Measurements from ENCODE around the gene CCDC188. TPM values are rescaled to one million over a fixed set of nuclear protein-coding genes. Genes with fewer than 3 reads are reported as not detected.

Gene CCDC188
- total RNA-seq, 2 donors from 2014 or later = 0.36 TPM; not detected in 1

GRCh38 chr22:20180245-20180630, 29.4 kb upstream of the CCDC188 start:
- H3K4me3 Mint-ChIP-seq = no peak overlapping the region
- no peaks in the 10 kb centered on the region for H3K36me3 Mint-ChIP-seq
- ATAC-seq (no peak), DNase-seq (ENCODE audit: low spot score) (no peak)
- no peaks in the 10 kb centered on the region for H3K27me3 Mint-ChIP-seq
- H3K9me3 Mint-ChIP-seq = no peaks in the 10 kb centered on the region
- H3K4me1 Mint-ChIP-seq (ENCODE audit: low read depth in 2 of 2) = no peaks in the 10 kb centered on the region
- no peak overlapping the region for H3K27ac Mint-ChIP-seq

DNA sequence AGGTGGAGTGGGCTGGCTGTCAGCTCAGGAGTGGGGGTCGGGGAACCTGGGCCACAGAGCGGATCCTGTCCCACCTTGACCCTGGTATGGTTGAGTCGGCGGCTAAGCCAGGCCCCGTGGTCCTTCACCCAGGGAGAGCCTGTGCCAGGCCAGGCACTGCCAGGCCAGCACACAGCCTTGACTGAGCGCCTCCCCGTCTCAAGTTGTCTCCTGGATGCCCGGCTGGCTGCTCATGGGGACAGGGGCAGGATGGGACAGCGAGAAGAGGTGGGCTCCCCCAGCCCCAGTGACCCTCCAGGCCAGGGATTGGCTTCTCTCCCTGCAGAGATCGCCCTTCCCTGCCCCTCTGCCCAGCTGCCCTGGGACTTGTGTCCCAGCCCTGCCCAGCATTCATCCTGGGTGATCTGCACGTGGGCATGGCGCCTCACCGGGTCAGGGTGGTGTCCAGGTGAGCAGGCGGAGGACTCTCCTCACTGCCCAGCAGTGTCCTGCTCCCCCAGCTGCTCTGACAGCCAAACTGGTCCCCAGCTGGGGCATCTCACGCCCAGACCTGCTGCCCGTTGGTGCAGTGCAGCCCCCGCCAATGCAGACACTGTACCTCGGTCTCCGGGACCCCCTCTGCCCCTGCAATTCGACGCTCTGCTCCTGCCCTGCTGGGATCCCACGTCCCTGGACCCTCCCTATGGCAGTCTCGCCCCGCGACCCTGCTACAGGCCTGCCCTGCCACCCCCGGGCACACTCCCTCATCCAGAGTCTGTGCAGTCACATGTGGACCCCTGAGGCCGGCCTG, 28.8 kb upstream of the CCDC188 start:
- H3K4me3 Mint-ChIP-seq = no peak overlapping the region
- H3K36me3 Mint-ChIP-seq = no peaks in the 10 kb centered on the region
- H3K27ac Mint-ChIP-seq = no peak overlapping the region
- DNase-seq (ENCODE audit: low spot score) (no peak), ATAC-seq (no peak)
- no peaks in the 10 kb centered on the region for H3K4me1 Mint-ChIP-seq (ENCODE audit: low read depth in 2 of 2)
- H3K27me3 Mint-ChIP-seq = no peaks in the 10 kb centered on the region
- no peaks in the 10 kb centered on the region for H3K9me3 Mint-ChIP-seq

GRCh38 chr22:20178915-20179227, 28.0 kb upstream of the CCDC188 start:
- no peaks in the 10 kb centered on the region for H3K27me3 Mint-ChIP-seq
- H3K4me1 Mint-ChIP-seq (ENCODE audit: low read depth in 2 of 2) = no peaks in the 10 kb centered on the region
- ATAC-seq = no peak

DNA sequence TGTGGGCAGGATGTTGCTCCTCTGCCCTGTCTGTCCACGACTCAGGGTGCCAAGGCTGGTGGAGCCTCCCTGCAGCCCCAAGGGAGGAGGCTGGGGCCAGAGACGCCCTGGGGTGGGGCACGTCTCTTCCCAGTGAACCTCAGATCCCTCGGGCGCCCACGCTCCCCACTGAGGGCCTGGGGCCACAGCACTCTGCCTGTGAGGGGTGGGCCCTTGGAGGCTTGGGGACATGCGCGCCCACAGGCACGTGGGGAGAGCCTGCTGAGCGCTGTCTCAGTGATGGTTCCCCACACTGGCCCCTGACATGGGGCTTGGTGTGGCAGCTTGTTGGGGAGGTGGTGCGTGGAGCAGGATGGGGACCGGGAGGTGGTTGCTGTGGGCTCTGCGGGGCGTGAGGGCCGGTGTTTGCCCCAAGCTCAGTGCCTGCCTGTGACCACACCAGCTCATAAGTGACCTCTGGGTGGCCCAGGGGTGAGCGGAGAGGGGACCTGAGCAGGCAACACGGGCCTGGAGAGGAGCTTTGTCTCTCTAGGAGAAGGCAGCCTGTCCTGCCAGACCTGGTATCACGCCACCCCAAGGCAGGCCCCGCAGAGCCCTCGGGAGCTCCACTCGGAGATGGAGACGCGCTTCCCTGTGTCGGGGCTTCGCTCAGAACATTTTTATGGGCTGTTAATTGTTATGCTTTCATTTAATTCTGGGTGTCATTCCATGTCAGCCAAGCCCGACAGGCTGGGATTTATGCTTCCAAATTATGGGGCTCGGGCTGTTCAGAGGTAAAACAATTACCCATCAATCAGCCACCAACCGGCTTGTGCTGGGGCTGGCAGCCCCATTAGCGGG, 27.4 kb upstream of the CCDC188 start:
- no peak for ATAC-seq
- H3K4me3 Mint-ChIP-seq = no peak overlapping the region
- H3K27me3 Mint-ChIP-seq = no peaks in the 10 kb centered on the region
- DNase-seq (ENCODE audit: low spot score) = no peak
- H3K27ac Mint-ChIP-seq = no peak overlapping the region
- H3K4me1 Mint-ChIP-seq (ENCODE audit: low read depth in 2 of 2) = no peaks in the 10 kb centered on the region
- no peaks in the 10 kb centered on the region for H3K9me3 Mint-ChIP-seq
- no peaks in the 10 kb centered on the region for H3K36me3 Mint-ChIP-seq

More at GRCh38 chr22:20178915-20179227, 28.0 kb upstream of the CCDC188 start:
- Mint-ChIP-seq H3K9me3 (no peaks in the 10 kb centered on the region), H3K27ac (no peak overlapping the region), H3K36me3 (no peaks in the 10 kb centered on the region), H3K4me3 (no peak overlapping the region)
- DNase-seq (ENCODE audit: low spot score) = no peak

- Mint-ChIP-seq H3K9me3 (no peaks in the 10 kb centered on the region), H3K27me3 (no peaks in the 10 kb centered on the region), H3K27ac (peak overlapping the region in 1 of 2 donors; percentile 41), H3K4me3 (no peak overlapping the region), H3K36me3 (no peaks in the 10 kb centered on the region), H3K4me1 (ENCODE audit: low read depth in 2 of 2) (no peaks in the 10 kb centered on the region)
- no peak for ATAC-seq
- DNase-seq (ENCODE audit: low spot score) = no peak
These were observed 26.5 kb upstream of the CCDC188 start for GRCh38 chr22:20177217-20177911.

- Mint-ChIP-seq H3K9me3 (no peaks in the 10 kb centered on the region), H3K4me3 (no peak overlapping the region), H3K4me1 (ENCODE audit: low read depth in 2 of 2) (no peaks in the 10 kb centered on the region), H3K27me3 (no peaks in the 10 kb centered on the region), H3K27ac (no peak overlapping the region), H3K36me3 (no peaks in the 10 kb centered on the region)
- no peak for DNase-seq (ENCODE audit: low spot score)
- no peak for ATAC-seq
These were observed 25.7 kb upstream of the CCDC188 start for GRCh38 chr22:20176421-20177085.

DNA sequence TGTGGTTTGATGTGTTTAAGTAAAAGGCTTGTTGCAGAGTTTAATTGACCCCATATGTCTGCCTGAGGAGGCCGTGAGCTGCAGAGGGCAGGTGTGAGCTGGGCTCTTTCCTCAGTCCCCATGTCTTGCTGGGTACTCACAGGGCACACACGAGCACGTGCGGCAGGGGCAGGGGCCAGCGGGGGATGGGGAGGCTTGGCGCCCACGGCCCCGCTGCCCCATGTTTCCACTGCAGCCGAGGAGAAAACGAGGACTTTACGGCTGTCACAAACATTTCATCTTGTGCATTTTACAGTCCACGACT, 24.7 kb upstream of the CCDC188 start:
- H3K4me1 Mint-ChIP-seq (ENCODE audit: low read depth in 2 of 2) = no peaks in the 10 kb centered on the region
- DNase-seq (ENCODE audit: low spot score) (no peak), ATAC-seq (no peak)
- no peaks in the 10 kb centered on the region for H3K9me3 Mint-ChIP-seq
- H3K27ac Mint-ChIP-seq = no peak overlapping the region
- no peaks in the 10 kb centered on the region for H3K36me3 Mint-ChIP-seq
- H3K27me3 Mint-ChIP-seq = no peaks in the 10 kb centered on the region
- H3K4me3 Mint-ChIP-seq = no peak overlapping the region

DNA sequence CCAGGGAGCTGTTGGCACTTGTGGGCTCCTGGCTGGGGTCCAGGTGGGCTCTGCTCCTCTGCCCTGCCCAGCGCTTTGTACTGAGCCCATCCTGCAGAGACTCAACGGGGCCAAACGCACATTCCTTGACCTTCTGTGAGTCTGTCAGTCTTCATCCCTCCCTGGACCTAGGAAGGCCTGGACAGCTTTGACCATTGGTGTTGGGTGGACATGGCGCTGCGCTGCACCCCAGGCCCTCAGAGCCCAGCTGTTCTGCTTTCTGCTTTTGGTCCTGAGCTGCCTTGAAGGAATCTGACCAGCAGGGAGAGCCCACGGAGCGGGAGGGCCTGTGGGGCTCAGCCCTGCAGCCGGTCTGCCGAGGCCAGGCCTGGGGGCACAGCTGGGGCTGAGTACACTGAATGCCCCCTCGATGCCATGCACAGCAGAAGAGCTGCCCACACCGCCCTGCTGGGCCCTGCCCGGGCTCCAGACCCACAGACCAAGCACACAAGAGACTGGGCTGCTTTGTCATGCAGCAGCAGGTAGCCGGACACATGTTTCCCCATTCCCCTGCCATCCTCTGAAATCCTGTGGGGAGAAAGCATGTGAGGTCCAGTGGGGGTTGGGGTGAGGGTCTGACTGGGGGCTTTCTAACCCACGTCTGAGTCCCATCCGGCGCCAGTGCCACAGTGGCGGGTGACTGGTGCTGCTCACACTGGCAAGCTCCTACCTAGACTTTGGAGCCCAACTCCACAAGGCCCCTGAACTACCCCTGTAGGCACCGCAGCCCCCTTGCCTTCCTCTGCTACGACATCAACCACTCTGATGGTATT, 24.1 kb upstream of the CCDC188 start:
- ATAC-seq = no peak
- H3K4me3 Mint-ChIP-seq = no peak overlapping the region

DNA sequence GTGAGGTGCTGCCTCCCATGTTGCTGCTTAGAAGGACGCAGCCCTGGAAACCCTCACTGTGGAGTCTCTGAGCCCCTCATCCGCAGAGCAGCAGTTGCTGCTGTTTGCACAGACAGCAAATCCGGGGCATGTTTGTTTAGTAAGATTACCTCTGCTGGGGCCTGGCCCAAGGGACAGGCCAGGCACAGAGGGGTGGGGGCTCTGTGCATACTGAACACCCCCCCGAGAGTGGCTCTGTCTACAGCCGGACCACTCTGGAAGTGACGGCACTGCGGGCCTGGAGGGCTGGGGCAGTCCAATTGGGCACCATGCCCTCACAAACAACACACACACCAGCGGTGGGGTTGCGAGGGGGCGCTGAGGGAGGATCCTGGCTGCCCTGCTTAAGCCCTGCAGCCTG, 22.9 kb upstream of the CCDC188 start:
- Mint-ChIP-seq H3K27ac (no peak overlapping the region), H3K4me3 (no peak overlapping the region), H3K4me1 (ENCODE audit: low read depth in 2 of 2) (no peaks in the 10 kb centered on the region), H3K27me3 (no peaks in the 10 kb centered on the region), H3K9me3 (no peaks in the 10 kb centered on the region), H3K36me3 (no peaks in the 10 kb centered on the region)
- ATAC-seq (no peak), DNase-seq (ENCODE audit: low spot score) (no peak)

More for the DNA sequence above, 24.1 kb upstream of the CCDC188 start:
- DNase-seq (ENCODE audit: low spot score) = no peak
- Mint-ChIP-seq H3K4me1 (ENCODE audit: low read depth in 2 of 2) (no peaks in the 10 kb centered on the region), H3K27ac (no peak overlapping the region), H3K9me3 (no peaks in the 10 kb centered on the region), H3K36me3 (no peaks in the 10 kb centered on the region), H3K27me3 (no peaks in the 10 kb centered on the region)

DNA sequence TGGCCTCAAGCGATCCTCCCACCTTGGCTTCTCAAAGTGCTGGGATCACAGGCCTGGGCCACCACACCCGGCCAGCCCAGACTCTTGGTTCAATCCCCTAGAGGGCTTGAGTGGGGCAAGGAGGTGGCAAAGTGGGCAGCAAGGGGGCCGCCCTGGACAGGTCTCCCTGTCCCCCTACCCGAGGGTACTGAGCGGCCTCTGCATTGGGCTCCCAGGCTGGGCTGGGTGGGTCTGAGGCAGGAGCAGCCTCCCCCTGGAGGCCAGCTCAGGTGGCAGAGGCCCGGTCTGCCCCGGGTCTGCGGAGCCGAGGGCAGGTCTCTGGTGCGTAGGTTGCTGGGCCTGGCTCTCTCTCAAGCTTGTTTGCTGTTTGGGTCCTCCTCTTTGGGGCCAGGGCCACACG, 22.4 kb upstream of the CCDC188 start:
- Mint-ChIP-seq H3K9me3 (no peaks in the 10 kb centered on the region), H3K4me1 (ENCODE audit: low read depth in 2 of 2) (no peaks in the 10 kb centered on the region), H3K4me3 (no peak overlapping the region), H3K27ac (no peak overlapping the region), H3K27me3 (no peaks in the 10 kb centered on the region), H3K36me3 (no peaks in the 10 kb centered on the region)
- ATAC-seq = no peak
- no peak for DNase-seq (ENCODE audit: low spot score)

DNA sequence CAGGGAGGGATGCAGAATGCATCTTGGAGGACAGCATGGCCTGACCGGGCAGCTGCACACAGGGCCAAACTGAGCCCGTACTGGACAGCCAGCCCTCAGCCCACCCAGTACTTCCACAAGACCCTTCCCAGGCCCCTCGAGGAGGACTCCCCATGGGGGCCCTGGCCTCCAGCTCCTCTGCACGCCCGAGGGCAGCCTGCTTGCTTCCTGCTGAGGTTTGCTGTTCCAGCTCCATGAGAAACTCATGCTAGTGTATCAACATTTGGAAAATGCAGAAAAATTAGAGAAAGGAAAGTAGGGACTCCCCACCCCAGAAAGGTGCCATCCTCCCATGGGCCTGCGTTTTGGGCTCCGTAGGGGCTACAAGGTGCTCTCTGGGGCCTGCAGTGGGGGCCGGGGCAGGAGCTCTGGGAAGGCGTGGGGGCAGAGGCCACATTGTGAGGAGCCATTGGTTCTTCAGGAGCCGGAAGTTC, 21.3 kb upstream of the CCDC188 start:
- Mint-ChIP-seq H3K9me3 (no peaks in the 10 kb centered on the region), H3K4me3 (no peak overlapping the region), H3K4me1 (ENCODE audit: low read depth in 2 of 2) (no peaks in the 10 kb centered on the region), H3K27ac (no peak overlapping the region), H3K27me3 (no peaks in the 10 kb centered on the region), H3K36me3 (no peaks in the 10 kb centered on the region)
- DNase-seq (ENCODE audit: low spot score) (no peak), ATAC-seq (no peak)

DNA sequence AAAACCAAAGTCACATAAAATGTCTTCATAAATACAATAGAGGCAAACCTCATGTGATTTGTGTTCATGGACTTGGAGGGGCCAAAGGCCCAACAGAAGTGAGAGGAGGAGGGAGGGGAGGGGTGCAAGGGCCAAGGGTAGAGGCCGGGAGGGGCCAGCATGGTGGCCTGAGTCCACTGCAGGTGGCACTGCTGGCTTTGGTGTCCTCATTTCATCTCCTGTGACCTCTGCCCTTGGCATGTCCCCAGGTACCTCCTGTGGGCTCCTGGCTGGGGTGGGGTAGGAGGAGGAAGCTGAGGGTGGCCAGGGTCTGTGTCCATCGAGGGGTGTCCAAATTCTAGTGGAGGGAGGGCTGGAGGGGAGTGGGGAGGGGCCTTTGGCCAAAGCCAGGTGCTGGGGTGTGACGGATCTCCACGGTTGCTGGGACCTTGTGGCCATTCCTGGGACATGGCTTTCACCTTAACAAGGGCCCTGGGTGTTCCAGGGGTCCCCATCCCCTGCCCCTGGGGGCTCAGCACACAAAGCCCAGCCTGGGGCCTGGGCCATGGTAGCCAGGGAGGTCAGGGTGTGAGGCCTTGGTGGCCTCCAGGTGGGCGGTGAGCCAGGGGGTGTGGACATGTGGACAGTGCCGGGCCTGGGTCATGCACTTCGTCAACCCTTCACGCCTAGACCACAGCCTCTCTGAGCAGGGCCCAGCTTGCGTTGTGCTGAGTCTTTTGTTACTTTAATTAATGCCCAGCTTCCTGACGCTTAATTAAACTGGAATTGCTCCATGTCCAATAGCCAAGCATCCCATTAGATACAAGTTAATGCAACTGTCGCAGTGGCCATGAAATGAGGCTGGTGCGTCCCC, 20.7 kb upstream of the CCDC188 start:
- Mint-ChIP-seq H3K4me1 (ENCODE audit: low read depth in 2 of 2) (no peaks in the 10 kb centered on the region), H3K9me3 (no peaks in the 10 kb centered on the region), H3K27ac (no peak overlapping the region), H3K4me3 (no peak overlapping the region), H3K27me3 (no peaks in the 10 kb centered on the region), H3K36me3 (no peaks in the 10 kb centered on the region)
- DNase-seq (ENCODE audit: low spot score) (no peak), ATAC-seq (no peak)
